Activated T-helper 1 cell treated with anti-CD3 and anti-CD28 coated beads, Interleukin-2, amount 50 U/mL, for 16 hours (primary cell): ENCODE data around the gene KCNJ15.

Experiments used
- DNase-seq, 2 donors: peaks; one replicate each; pipeline ENCODE4 v3.0.0-alpha.2; 2020; ENCODE audit warnings: low read depth in 1 of 2, low spot score in 1 of 2

Gene KCNJ15

GRCh38 chr21:38267991-38268863, 11.4 kb downstream of the KCNJ15 start:
- no peak for DNase-seq

GRCh38 chr21:38268864-38269575, 12.2 kb downstream of the KCNJ15 start:
- no peak for DNase-seq

GRCh38 chr21:38269576-38269936, 12.8 kb downstream of the KCNJ15 start:
- DNase-seq: no peak

GRCh38 chr21:38272215-38272614, 15.4 kb downstream of the KCNJ15 start:
- DNase-seq: no peak

GRCh38 chr21:38273745-38274542, 17.2 kb downstream of the KCNJ15 start:
- no peak for DNase-seq

- DNase-seq: no peak
Measured at GRCh38 chr21:38277501-38278131, 20.8 kb downstream of the KCNJ15 start.

GRCh38 chr21:38280454-38280853, 23.7 kb downstream of the KCNJ15 start:
- no peak for DNase-seq

- DNase-seq: no peak
Measured at GRCh38 chr21:38280867-38281266, 24.1 kb downstream of the KCNJ15 start.

- DNase-seq: no peak
Measured at GRCh38 chr21:38282921-38283320, 26.1 kb downstream of the KCNJ15 start.

- no peak for DNase-seq
Measured at GRCh38 chr21:38284216-38284615, 27.4 kb downstream of the KCNJ15 start.

GRCh38 chr21:38286739-38287471, 30.1 kb downstream of the KCNJ15 start:
- DNase-seq: no peak

GRCh38 chr21:38287476-38287875, 30.7 kb downstream of the KCNJ15 start:
- DNase-seq: no peak

- DNase-seq: no peak
Measured at GRCh38 chr21:38289705-38290485, 33.1 kb downstream of the KCNJ15 start.

GRCh38 chr21:38290809-38291208, 34.0 kb downstream of the KCNJ15 start:
- DNase-seq: no peak

GRCh38 chr21:38291874-38292273, 35.1 kb downstream of the KCNJ15 start:
- DNase-seq: no peak

GRCh38 chr21:38293113-38293512, 36.3 kb downstream of the KCNJ15 start:
- DNase-seq: no peak

- DNase-seq: no peak
Measured at GRCh38 chr21:38293765-38294164, 37.0 kb downstream of the KCNJ15 start.

- DNase-seq: no peak
Measured at GRCh38 chr21:38294609-38295008, 37.8 kb downstream of the KCNJ15 start.

GRCh38 chr21:38295997-38296764, 39.4 kb downstream of the KCNJ15 start:
- no peak for DNase-seq
